Activated naive CD4-positive, alpha-beta T cell treated with anti-CD3 and anti-CD28 coated beads, Interleukin-2, amount 50 U/mL, for 24 hours (primary cell): Measurements from ENCODE around the gene PRICKLE3.

Source experiments
- H3K27ac Mint-ChIP-seq: one replicate; pipeline ENCODE4 v1.8.0; 2021; ENCODE audit warnings: mild to moderate bottlenecking, mixed read lengths
- H3K27me3 Mint-ChIP-seq: one replicate; pipeline ENCODE4 v1.8.0; 2021; ENCODE audit warnings: mixed read lengths
- H3K36me3 Mint-ChIP-seq: one replicate; pipeline ENCODE4 v1.8.0; 2021; ENCODE audit warnings: mixed read lengths
- H3K4me1 Mint-ChIP-seq: one replicate; pipeline ENCODE4 v1.8.0; 2021; ENCODE audit warnings: mixed read lengths
- H3K4me3 Mint-ChIP-seq: one replicate; pipeline ENCODE4 v1.8.0; 2021; ENCODE audit warnings: mild to moderate bottlenecking, mixed read lengths
- H3K9me3 Mint-ChIP-seq: one replicate; pipeline ENCODE4 v1.8.0; 2021; ENCODE audit warnings: mixed read lengths

PRICKLE3 gene

DNA sequence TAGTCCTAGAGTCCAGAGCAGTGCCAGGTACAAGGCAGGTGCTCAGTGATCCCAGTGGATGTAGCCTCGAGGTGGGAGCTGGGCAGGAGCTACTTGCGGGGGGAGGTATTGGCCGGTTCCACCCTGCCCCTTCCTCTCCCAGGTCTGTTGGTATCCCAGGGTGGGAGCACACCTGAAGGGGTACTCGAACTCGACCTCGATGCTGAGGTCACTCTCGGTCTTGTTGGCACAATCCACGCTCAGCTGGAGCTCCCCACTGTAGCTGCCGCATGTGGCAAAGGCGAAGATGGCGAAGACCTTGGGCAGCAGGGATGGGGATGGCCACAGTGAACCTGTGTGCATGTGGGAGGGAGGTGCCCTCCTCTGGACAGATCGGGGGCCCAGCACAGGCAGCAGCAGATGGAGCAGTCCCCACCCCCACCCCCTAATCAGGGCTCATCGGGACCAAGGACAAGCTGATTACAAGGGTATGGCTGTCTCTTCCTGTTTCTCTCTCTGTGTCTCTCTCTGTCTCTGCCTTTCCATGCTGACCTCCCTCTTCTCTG is 11.4 kb upstream of the PRICKLE3 start:
- Mint-ChIP-seq H3K4me3 (no peak overlapping the region), H3K36me3 (no peaks in the 10 kb centered on the region), H3K27ac (no peak overlapping the region), H3K4me1 (peaks cover 32% of the 10 kb centered on the region), H3K9me3 (no peaks in the 10 kb centered on the region), H3K27me3 (no peaks in the 10 kb centered on the region)

- H3K9me3 Mint-ChIP-seq: no peaks in the 10 kb centered on the region
Measured at GRCh38 chrX:49193542-49193964, 7.4 kb upstream of the PRICKLE3 start.

GRCh38 chrX:49192722-49193328 is 6.7 kb upstream of the PRICKLE3 start:
- H3K4me3 Mint-ChIP-seq: peak overlapping the region; percentile 68
- peak overlapping the region; percentile 43 for H3K27ac Mint-ChIP-seq
- H3K4me1 Mint-ChIP-seq: peaks cover 24% of the 10 kb centered on the region
- H3K9me3 Mint-ChIP-seq: no peaks in the 10 kb centered on the region
- H3K27me3 Mint-ChIP-seq: no peaks in the 10 kb centered on the region
- no peaks in the 10 kb centered on the region for H3K36me3 Mint-ChIP-seq

More at GRCh38 chrX:49193542-49193964, 7.4 kb upstream of the PRICKLE3 start:
- H3K27ac Mint-ChIP-seq: peak overlapping the region; percentile 84
- H3K36me3 Mint-ChIP-seq: no peaks in the 10 kb centered on the region
- H3K4me1 Mint-ChIP-seq: peaks cover 31% of the 10 kb centered on the region
- peak overlapping the region; percentile 31 for H3K4me3 Mint-ChIP-seq
- no peaks in the 10 kb centered on the region for H3K27me3 Mint-ChIP-seq

DNA sequence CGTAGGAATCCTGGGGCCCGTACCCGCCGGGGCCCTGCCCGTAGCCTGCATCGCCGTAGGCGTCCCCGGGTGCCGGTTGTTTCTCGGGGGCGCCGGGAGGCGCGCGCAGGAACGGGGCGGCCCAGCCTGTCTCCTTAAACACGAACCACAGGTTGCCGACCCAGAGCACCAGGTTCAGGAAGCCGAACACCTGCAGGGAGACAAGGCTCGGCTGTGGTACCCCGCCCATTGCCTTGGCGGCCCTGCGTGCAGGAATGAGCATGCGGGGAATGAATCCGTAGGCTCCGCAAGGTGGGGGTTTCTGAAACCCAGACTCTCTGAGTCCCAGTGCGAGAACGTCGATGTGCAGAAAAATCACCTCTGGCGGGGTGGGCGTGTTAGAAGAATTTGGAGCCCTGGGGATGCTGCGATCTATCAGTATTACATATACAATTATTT is 5.4 kb upstream of the PRICKLE3 start:
- Mint-ChIP-seq H3K36me3 (no peaks in the 10 kb centered on the region), H3K4me3 (peak overlapping the region; percentile 96), H3K27me3 (no peaks in the 10 kb centered on the region), H3K27ac (no peak overlapping the region), H3K4me1 (peaks cover 24% of the 10 kb centered on the region), H3K9me3 (no peaks in the 10 kb centered on the region)

DNA sequence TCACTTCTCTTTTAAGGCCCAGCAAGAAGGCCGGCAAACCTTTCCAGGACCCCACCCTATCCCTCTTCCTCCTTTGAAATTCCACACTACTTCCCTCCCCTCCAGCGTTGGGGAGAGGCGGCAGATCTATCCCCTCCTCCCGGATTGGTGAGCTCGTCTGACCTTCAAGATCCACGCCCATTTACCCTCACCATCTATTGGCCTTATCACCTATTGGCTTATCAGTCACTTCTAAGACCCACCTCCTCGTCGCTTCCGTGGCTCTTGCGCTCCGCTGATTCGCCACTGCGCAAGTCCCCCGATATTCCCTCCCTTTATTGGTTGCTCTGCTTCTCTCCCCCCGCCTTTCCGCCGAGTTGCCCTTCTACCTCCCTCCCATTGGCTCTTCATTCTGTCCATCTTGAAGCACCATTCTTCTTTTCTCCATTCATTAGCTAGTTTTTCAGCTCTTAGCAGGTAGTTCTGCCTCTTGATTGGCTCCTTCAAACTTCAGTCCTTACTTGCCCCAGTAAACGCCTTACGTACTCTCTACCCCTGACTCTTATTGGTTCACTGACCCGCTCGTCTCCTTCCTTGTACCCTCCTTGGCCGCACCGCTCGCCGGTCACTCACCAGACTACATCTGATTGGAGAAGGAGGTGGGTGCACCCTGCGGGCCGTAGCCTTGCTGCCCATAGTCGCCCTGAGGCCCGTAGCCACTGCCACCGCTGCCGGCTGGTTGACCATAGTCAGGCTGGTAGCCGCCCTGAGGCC is 4.8 kb upstream of the PRICKLE3 start:
- Mint-ChIP-seq H3K4me1 (peaks cover 24% of the 10 kb centered on the region), H3K9me3 (no peaks in the 10 kb centered on the region), H3K4me3 (peak overlapping the region; percentile 96), H3K27me3 (no peaks in the 10 kb centered on the region), H3K36me3 (no peaks in the 10 kb centered on the region), H3K27ac (peak overlapping the region; percentile 94)

DNA sequence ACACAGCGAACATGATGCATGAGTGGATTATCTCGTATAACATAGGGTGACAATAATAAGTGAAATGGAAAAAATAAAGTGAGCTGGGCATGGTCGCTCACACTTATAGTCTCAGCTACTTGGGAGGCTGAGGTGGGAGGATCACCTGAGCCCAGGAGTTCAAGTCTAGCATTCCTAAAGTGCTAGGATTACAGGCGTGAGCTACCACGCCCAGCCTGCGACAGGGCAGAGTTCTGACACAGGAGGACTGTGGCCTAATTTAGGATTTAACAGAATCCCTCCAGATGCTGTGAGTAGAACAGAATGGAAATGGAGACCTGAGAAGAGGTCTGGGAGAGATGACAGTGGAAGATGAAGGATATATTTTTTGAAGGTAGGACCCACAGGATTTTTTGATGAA is 3.4 kb upstream of the PRICKLE3 start:
- no peaks in the 10 kb centered on the region for H3K9me3 Mint-ChIP-seq
- H3K27ac Mint-ChIP-seq: peak overlapping the region; percentile 23

DNA sequence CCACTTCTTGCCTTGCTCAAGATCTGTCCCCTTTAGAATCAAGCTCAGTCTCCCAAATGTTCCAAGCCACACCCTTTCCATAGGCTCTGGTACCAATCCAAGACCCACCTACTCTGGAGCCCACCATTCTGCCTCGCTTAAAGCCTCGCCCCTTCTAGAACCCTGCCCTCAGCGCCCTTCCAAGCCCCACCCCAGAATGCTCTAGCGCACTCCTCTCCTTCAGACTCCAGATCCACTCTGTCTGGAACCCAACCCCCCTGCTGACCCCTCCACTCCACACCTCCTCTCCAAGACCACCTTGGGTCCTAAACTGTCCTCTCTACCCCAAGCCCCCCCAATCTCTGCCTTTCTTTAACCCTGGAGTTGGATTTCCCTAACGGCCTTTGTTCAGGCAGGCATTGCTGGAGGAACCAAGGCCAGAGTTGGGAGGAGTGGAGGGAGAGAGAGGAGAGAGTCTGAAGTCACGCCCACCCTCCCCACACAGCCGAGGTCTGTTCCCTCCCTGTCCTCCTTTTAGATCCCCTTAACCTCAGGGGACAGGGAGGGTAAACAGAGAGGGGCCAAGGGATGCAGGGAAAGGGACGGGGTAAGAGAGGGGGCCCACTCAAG is 2.4 kb upstream of the PRICKLE3 start:
- Mint-ChIP-seq H3K36me3 (no peaks in the 10 kb centered on the region), H3K4me1 (peaks cover 18% of the 10 kb centered on the region), H3K27ac (no peak overlapping the region), H3K27me3 (no peaks in the 10 kb centered on the region), H3K9me3 (no peaks in the 10 kb centered on the region), H3K4me3 (no peak overlapping the region)

More for the DNA sequence above, 3.4 kb upstream of the PRICKLE3 start:
- Mint-ChIP-seq H3K36me3 (no peaks in the 10 kb centered on the region), H3K4me1 (peaks cover 24% of the 10 kb centered on the region), H3K4me3 (peak overlapping the region; percentile 76), H3K27me3 (no peaks in the 10 kb centered on the region)

GRCh38 chrX:49187526-49187925 is 1.4 kb upstream of the PRICKLE3 start:
- Mint-ChIP-seq H3K9me3 (no peaks in the 10 kb centered on the region), H3K4me3 (no peak overlapping the region), H3K27me3 (no peaks in the 10 kb centered on the region), H3K36me3 (no peaks in the 10 kb centered on the region), H3K27ac (no peak overlapping the region), H3K4me1 (peaks cover 9% of the 10 kb centered on the region)

DNA sequence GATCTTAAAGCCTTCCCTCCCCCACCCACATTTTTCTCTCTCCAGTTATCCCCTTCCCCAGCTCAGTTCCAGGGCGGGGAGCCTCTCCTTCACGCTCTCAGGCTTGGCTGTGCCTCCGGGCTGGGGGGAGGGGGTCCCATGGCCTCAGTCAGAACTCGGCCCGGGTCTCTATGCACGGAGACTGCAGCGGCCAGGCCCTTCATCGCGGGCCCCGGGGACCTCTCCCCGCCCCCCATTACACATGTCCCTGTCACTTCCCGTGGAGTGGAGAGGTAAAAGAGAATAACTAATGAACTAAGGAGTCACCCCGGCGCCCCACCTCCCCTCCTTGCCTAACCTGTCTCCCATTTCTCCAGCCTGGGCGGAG is 838 bp upstream of the PRICKLE3 start:
- Mint-ChIP-seq H3K4me1 (peaks cover 6% of the 10 kb centered on the region), H3K27me3 (no peaks in the 10 kb centered on the region), H3K36me3 (no peaks in the 10 kb centered on the region), H3K4me3 (no peak overlapping the region), H3K27ac (no peak overlapping the region), H3K9me3 (no peaks in the 10 kb centered on the region)

DNA sequence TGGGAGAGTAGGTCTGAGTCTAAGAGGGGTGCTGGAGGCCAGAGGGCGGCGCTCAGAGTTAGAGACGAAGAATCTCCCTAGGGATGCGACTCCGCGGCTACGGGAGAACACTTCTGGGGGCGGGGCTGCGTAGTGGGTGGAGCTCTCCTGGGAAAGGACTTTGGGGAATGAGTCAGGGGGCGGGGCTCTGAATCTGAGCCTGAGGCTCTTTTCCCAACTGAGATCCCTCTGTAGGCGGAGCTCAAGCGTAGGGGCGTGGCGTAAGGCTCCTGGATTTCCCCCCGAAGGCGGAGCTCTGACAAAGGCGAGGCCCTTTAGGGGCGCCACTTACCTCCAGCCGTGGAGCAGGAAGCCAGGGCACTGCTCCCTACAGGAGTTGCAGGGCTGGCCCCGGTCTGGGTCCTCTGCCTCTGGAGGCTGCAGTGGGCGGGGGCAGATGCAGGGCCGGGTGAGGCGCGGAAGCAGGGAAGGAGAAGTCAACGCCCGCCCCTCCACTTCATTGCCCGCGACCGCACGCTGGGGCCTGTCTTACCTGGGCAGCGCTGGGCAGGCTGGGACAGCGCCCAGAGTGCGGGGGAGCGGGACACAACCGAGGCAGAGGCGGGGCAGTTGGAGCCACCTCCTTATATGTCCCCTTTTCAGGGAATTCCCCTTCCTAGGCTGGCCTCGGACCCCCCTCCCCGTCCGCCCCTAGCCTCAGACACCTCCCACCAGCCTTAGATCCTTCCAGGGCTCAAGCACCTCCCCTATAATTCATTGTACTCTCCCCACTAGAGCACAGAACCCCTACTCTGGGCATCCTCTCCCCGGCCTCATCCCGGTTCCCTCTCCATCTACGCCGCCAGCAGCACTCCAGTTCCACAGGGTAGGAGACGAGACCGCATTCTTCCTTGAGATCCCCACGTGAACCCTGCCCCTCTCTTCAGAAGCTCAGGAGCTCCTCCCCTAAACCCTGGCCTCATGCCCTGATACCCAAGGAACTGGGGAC is 1.6 kb downstream of the PRICKLE3 start:
- Mint-ChIP-seq H3K36me3 (peaks cover 2% of the 10 kb centered on the region), H3K4me3 (peak overlapping the region; percentile 81), H3K27ac (peak overlapping the region; percentile 59), H3K27me3 (no peaks in the 10 kb centered on the region), H3K9me3 (no peaks in the 10 kb centered on the region), H3K4me1 (no peaks in the 10 kb centered on the region)

DNA sequence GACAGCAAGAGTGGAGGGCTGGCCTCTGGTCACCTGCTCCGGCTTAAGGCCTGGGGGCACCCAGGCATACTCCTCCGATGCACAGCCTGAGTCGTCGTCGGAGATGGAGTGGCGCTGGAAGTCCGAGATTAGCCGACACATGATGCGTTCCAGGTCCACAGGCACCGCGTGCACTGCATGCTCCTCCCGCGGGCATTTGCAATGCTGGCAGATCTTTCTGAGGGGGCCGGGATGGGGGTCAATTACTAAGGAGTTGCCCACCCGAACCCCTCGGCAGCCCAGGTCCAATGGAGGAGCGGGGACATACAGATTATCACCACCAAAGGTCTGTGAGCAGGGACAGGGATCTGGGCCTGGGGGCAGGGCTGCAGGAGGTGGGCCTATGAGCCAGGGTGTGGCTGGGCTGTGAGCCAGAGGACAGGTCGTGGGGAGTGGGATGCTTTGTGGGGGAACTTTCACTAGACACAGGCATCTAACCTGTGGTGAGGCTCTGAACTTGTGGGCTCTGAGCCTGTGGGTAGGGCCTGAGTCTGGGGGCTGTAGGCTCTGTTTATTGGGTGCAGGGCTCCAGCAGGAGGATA is 2.4 kb downstream of the PRICKLE3 start:
- H3K9me3 Mint-ChIP-seq: no peaks in the 10 kb centered on the region
- peaks cover 2% of the 10 kb centered on the region for H3K36me3 Mint-ChIP-seq
- no peaks in the 10 kb centered on the region for H3K4me1 Mint-ChIP-seq
- no peak overlapping the region for H3K4me3 Mint-ChIP-seq
- peak overlapping the region; percentile 59 for H3K27ac Mint-ChIP-seq
- no peaks in the 10 kb centered on the region for H3K27me3 Mint-ChIP-seq

GRCh38 chrX:49179358-49179757 is 6.8 kb downstream of the PRICKLE3 start:
- Mint-ChIP-seq H3K9me3 (no peaks in the 10 kb centered on the region), H3K4me1 (no peaks in the 10 kb centered on the region), H3K4me3 (no peak overlapping the region), H3K27ac (no peak overlapping the region), H3K36me3 (peaks cover 2% of the 10 kb centered on the region), H3K27me3 (no peaks in the 10 kb centered on the region)

DNA sequence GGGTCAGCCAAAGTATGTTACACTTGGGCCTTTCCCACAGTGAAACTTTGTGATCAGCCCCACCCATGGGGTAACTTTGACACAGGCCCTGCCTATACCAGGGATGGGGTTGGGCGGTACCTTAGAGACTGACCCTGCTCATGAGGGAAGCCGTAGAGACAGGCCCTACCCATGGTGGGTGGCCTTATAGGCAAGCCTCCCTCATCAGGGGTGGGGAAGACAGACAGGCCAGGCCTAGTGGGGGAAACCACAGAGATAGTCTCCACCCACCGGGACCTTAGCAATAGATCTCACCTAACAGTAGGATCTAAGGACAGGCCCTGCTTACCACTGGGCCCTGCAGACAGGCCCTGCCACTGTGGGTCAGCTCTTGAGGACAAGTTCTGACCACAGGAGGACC is 7.6 kb downstream of the PRICKLE3 start:
- Mint-ChIP-seq H3K9me3 (no peaks in the 10 kb centered on the region), H3K27me3 (no peaks in the 10 kb centered on the region), H3K4me3 (no peak overlapping the region), H3K4me1 (no peaks in the 10 kb centered on the region), H3K27ac (no peak overlapping the region), H3K36me3 (peaks cover 2% of the 10 kb centered on the region)

DNA sequence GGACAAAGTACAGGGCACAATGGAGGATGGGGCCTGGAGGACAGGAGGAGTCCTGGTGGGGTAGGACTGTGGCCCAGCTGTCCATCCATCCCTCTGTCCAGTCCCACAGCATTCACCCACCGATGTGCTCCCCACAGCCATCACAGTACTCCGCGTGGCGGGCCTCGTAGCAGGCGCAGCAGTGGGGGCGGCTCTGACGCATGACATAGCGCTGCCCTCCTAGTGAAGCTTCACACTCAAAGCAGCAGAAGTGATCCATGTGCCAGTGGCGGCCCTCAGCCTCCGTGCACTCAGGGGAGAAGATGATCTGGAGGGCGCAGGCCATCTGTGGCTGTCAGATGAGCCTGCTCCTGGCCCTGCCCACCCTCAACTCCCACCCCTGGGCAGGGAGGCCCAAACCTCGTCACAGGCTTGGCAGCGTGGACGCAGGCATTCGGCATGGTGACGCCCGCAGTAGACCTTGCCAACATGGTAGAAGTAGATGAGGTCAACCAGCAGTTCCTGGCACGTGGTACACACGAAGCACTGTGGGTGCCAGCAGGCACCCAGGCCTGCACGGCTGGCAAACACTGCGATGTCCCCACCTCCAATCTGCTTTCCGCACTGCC is 8.2 kb downstream of the PRICKLE3 start:
- Mint-ChIP-seq H3K9me3 (no peaks in the 10 kb centered on the region), H3K4me1 (peaks cover 5% of the 10 kb centered on the region), H3K4me3 (no peak overlapping the region), H3K27me3 (no peaks in the 10 kb centered on the region), H3K36me3 (peaks cover 2% of the 10 kb centered on the region), H3K27ac (no peak overlapping the region)
